Left renal cortex interstitium (tissue), 4 donors: ENCODE data around the gene TBC1D4. TPM values are rescaled to one million over a fixed set of nuclear protein-coding genes. Genes with fewer than 3 reads are reported as not detected.
"Not testable (repeated sequence)": the region's sequence is repeated elsewhere in the genome, so short reads cannot be mapped to it uniquely, and the experiment has no call there.

ENCODE experiments used
- DNase-seq, 4 donors: peaks; one replicate each; pipeline ENCODE4 v3.0.0-alpha.2; 2013; ENCODE audit warnings: low read depth in 4 of 4, low spot score in 2 of 4, missing footprints in 1 of 4
- polyA plus RNA-seq, 4 donors: library from polyadenylated mRNA; unstranded; fragments of 120-200 nt; gene quantifications; one replicate each; pipeline ENCODE4 v1.2.1, GENCODE V29; 2013; ENCODE audit not compliant: insufficient read length in 4 of 4

TBC1D4 gene
- polyA plus RNA-seq, 4 donors, result 49.4 to 66.5 (median 53.9) TPM

DNA sequence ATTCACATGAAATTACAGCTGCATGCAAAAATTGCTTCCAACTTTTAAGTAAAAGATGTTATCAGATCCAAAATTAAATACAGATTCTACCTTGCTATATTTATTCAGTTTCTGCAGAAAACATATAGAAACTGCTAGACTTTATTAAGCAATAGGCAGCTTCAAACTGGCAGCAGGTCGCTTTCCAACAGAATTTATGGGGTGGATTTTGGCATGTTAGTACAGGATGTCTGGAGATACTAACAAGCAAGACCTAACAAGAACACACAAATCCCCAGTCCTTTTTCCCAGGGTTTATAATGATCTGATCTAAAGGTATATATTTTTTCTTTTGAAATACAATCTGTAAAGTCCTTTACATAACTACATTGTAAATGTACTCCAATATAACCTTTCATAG lies 27.5 kb downstream of the TBC1D4 start:
- no peak for DNase-seq

- no peak for DNase-seq
Observed at GRCh38 chr13:75452564-75452963, 29.4 kb downstream of the TBC1D4 start.

GRCh38 chr13:75447493-75447892 lies 34.5 kb downstream of the TBC1D4 start:
- no peak for DNase-seq

- no peak for DNase-seq
Observed at GRCh38 chr13:75446874-75447273, 35.1 kb downstream of the TBC1D4 start.

- DNase-seq, result no peak
Observed at GRCh38 chr13:75445717-75446499, 36.1 kb downstream of the TBC1D4 start.

GRCh38 chr13:75444016-75444415 lies 38.0 kb downstream of the TBC1D4 start:
- DNase-seq, result no peak

GRCh38 chr13:75443356-75443958 lies 38.5 kb downstream of the TBC1D4 start:
- no peak for DNase-seq

- DNase-seq, result no peak
Observed at GRCh38 chr13:75442736-75443234, 39.2 kb downstream of the TBC1D4 start.

DNA sequence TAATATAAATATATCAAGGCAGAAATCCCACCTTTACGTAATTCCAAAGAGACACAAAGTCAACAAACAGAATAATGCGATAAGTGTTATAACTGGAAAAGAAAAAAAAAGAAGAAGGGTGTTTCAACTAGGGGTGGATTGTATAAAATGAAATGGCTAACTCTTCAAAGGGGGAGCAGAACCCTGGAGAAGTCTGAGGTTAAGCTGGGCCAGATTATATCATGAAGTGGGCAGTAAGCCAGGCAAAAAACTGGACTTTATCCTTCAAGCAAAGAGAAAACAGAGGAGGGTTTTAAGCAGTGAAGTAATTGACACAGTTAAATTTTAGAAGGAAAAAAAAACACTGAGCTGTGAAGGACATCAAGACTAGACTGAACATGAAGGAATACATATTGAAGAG lies 41.9 kb downstream of the TBC1D4 start:
- no peak for DNase-seq

DNA sequence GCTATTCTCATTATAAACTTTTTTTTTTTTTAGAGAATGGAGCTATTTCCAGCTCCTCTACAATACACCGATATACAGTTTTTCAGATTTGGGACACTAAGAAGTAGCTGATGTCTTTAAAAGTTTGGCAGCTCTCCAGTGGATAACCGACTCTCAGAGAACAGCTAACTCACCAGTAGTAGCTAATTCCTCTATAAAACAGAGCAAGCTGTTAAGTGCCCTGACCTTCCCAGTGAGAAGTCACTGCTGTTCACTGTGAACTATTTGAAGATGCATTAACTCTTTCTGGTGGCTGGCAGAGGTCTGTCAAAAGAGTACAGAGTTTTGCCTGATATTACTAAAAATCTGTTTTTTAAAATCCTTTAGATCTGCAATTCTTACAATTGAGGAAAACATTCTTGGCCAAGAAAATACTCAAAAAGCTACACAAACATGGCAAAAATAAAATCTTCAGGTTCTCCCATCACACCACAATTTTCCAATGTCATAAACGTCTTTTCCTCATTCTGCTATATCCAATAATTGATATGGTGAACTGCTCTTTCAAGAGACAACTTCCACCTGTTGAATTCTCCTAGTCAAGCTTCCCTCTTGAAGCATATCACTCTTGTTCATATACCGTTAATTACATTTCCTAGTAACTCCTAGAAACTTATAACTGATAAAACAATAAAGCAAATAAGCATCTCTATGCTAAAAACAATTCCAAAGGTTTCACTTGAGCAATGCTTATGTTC lies 44.2 kb downstream of the TBC1D4 start:
- DNase-seq, result peak in 1 of 4 donors; percentile 56

DNA sequence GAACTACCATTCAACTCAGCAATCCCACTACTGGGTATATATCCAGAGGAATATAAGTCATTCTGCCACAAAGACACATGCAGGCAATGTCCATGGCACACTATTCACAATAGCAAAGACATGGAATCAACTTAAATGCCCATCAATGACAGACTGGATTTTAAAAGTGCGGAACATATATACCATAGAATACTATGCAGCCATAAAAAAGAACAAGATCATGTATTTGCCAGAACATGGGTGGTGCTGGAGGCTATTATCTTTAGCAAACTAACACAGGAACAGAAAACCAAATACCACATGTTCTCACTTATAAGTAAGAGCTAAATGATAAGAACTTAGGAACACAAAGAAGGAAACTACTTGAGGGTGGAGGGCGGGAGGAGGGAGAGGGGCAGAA lies 47.8 kb downstream of the TBC1D4 start:
- DNase-seq, result not testable (repeated sequence)

GRCh38 chr13:75432811-75433244 lies 49.1 kb downstream of the TBC1D4 start:
- no peak for DNase-seq

GRCh38 chr13:75432045-75432444 lies 49.9 kb downstream of the TBC1D4 start:
- DNase-seq, result no peak

GRCh38 chr13:75430436-75431209 lies 51.3 kb downstream of the TBC1D4 start:
- DNase-seq, result no peak

DNA sequence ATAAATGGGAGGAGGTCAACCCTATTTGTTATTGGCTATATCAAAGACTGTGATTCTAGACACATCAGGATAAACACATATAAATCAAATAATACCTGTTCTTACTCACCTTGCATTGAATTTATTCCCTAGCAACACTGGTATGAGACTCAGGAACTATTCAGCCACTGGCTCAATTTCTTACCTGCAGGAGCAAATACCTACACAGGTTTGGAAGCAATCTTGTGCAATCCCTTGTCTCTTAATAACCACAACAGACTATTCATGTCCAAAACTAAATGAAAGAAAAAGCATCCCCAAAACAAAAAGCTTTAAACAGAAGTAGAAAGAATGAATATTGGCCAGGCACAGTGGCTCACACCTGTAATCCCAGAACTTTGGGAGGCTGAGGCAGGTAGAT lies 55.5 kb downstream of the TBC1D4 start:
- no peak for DNase-seq

DNA sequence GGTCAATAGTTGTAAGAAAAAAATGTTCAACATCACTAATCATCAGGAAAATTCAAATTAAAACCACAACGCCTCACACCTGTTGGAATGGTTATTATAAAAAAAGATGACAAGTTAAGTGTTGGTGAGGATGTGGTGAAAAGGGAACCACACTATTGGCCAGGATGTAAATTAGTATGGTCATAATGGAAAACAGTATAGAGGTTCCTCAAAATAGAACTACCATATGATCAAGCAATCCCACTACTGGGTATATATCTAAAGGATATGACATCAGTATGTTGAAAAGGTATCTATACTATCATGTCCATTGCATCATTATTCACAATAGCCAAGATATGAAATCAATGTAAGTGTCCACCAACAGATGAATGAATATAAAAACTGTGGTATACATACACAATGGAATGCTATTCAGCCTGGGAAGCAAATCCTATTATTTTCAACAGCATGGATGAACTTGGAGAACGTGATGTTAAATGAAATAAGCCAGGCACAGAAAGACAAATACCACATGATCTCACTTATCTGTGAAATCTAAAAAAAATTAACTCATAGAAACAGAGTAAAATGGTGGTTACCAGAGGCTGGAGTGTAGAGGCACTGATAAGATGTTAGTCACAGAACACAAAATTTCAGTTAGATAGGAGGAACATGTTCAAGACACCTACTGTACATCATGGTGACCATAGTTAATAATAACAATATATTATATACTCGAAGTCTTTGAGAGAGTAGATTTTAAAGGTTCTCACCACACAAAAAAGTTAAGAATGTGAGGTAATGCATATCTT lies 56.6 kb downstream of the TBC1D4 start:
- no peak for DNase-seq

DNA sequence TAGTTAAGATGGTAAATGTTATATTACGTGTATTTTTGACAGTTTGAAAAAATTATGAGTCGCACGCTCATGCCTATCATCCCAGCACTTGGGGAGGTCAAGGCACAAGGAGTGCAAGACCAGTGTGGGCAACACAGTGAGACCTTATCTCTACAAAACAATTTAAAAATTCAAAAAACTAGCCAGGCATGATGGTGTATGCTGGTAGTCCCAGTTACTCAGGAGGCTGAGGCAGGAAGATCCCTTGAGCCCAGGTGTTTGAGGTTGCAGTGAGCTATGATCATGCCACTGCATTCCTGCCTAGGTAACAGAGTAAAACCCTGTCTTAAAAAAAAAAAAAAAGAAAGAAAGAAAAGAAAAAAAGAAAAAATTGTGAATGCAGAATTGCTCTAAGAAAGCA lies 58.0 kb downstream of the TBC1D4 start:
- DNase-seq, result no peak

GRCh38 chr13:75422028-75422427 lies 59.9 kb downstream of the TBC1D4 start:
- DNase-seq, result no peak

- DNase-seq, result no peak
Observed at GRCh38 chr13:75421133-75421532, 60.8 kb downstream of the TBC1D4 start.

DNA sequence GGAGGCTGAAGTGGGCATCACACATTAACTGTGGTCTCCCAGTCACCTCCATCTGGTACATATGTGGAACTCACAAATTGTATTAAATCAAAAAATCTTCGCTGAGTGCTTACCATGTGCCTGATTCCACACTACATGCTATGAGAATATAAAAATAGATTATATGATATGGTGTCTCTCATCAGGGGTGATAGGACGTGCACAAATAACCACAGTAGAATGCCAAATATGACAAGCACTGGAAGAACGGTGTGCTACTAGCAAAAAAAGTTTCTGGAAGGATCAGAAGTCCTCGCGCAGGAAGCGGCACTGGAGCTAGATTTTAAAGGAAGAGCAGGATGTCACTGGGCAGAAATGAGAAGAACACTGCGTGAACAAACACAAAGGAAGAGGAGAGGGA lies 62.3 kb downstream of the TBC1D4 start:
- DNase-seq, result no peak
